ENCODE data around the gene TMEM40.
"Not testable (repeated sequence)": the region's sequence is repeated elsewhere in the genome, so short reads cannot be mapped to it uniquely, and the experiment has no call there.

Gene TMEM40

GRCh38 chr3:12710062-12710461 is 49.0 kb downstream of the TMEM40 start:
- no peak for DNase-seq

GRCh38 chr3:12709334-12709733 is 49.7 kb downstream of the TMEM40 start:
- no peak for DNase-seq

- DNase-seq: no peak
Observed at GRCh38 chr3:12708584-12709192, 50.4 kb downstream of the TMEM40 start.

- no peak for DNase-seq
Observed at GRCh38 chr3:12707449-12707848, 51.6 kb downstream of the TMEM40 start.

GRCh38 chr3:12706504-12707253 is 52.4 kb downstream of the TMEM40 start:
- peak; percentile 37 for DNase-seq

- DNase-seq: no peak
Observed at GRCh38 chr3:12705981-12706380, 53.1 kb downstream of the TMEM40 start.

GRCh38 chr3:12705374-12705926 is 53.6 kb downstream of the TMEM40 start:
- DNase-seq: no peak

- DNase-seq: no peak
Observed at GRCh38 chr3:12702501-12702900, 56.6 kb downstream of the TMEM40 start.

- DNase-seq: not testable (repeated sequence)
Observed at GRCh38 chr3:12701601-12702000, 57.5 kb downstream of the TMEM40 start.

GRCh38 chr3:12700800-12701199 is 58.3 kb downstream of the TMEM40 start:
- DNase-seq: no peak

GRCh38 chr3:12695916-12696315 is 63.1 kb downstream of the TMEM40 start:
- DNase-seq: no peak

GRCh38 chr3:12695112-12695511 is 63.9 kb downstream of the TMEM40 start:
- DNase-seq: no peak

- DNase-seq: no peak
Observed at GRCh38 chr3:12692444-12692843, 66.6 kb downstream of the TMEM40 start.

- no peak for DNase-seq
Observed at GRCh38 chr3:12689997-12690711, 68.9 kb downstream of the TMEM40 start.

- no peak for DNase-seq
Observed at GRCh38 chr3:12687948-12688347, 71.1 kb downstream of the TMEM40 start.

- no peak for DNase-seq
Observed at GRCh38 chr3:12686096-12686495, 73.0 kb downstream of the TMEM40 start.

All from activated gamma-delta T cell treated with Interleukin-2 at 50 U/mL for 16 hours (primary cell).